PC-3 (cell line): ENCODE results near the gene DENND5B. TPM values are rescaled to one million over a fixed set of nuclear protein-coding genes. Genes with fewer than 3 reads are reported as not detected.

ENCODE experiments used
- ATAC-seq: fragments of 200-7000 bp; cut with Tn5 transposase; 2 replicates; pipeline ENCODE4 v1.9.1; 2020; ENCODE audit warnings: mild to moderate bottlenecking, moderate library complexity
- BruUV-seq: library from RNA; stranded (reverse); fragments of 400-500 nt; replicated peaks from 2 replicates; lab custom pipeline; 2021; lab: Mats Ljungman, UMichigan
- CTCF ChIA-PET: fragments of 300-600 bp; sonication (Branson Sonifier 250); formaldehyde crosslinking; loops from one replicate; lab custom pipeline; 2022; ENCODE audit warnings: antibody characterized with exemption; lab: Charles Lee
- POLR2A ChIA-PET: fragments of 300-600 bp; sonication (Branson Sonifier 250); formaldehyde crosslinking; loops from one replicate; lab custom pipeline; 2022; ENCODE audit warnings: antibody characterized with exemption; ENCODE audit not compliant: unreplicated experiment; lab: Charles Lee
- DNase-seq: peaks from one replicate; pipeline ENCODE4 v3.0.0-alpha.2; 2015
- H2AFZ ChIP-seq: fragments of 300-600 bp; sonication (generic); 2 replicates; pipeline ENCODE4 v1.6.0; 2016; ENCODE audit warnings: antibody characterized with exemption, low read length
- H3F3A ChIP-seq: fragments of 300-600 bp; sonication (generic); one replicate; pipeline ENCODE4 v1.6.0; 2017; ENCODE audit warnings: antibody characterized with exemption, low read length, control low read depth, mild to moderate bottlenecking; ENCODE audit not compliant: unreplicated experiment
- H3K27ac ChIP-seq: fragments of 300-600 bp; sonication (generic); 2 replicates; pipeline ENCODE4 v1.5.1; 2016; ENCODE audit warnings: mild to moderate bottlenecking, low read length
- H3K27me3 ChIP-seq: fragments of 300-600 bp; sonication (generic); 2 replicates; pipeline ENCODE4 v1.6.1; 2016; ENCODE audit warnings: low read length, mixed read lengths
- H3K36me3 ChIP-seq: fragments of 300-600 bp; sonication (generic); 2 replicates; pipeline ENCODE4 v1.6.1; 2016; ENCODE audit warnings: low read depth, mixed run types, low read length, mixed read lengths
- H3K4me1 ChIP-seq: fragments of 300-600 bp; sonication (generic); 2 replicates; pipeline ENCODE4 v1.5.1; 2016; ENCODE audit warnings: low read length; ENCODE audit not compliant: insufficient read depth
- H3K4me2 ChIP-seq: fragments of 300-600 bp; sonication (generic); 2 replicates; pipeline ENCODE4 v1.6.0; 2016; ENCODE audit warnings: low read length
- H3K4me3 ChIP-seq: fragments of 300-600 bp; sonication (generic); 2 replicates; pipeline ENCODE4 v1.5.1; 2016; ENCODE audit warnings: mild to moderate bottlenecking, low read length, mixed read lengths
- H3K79me2 ChIP-seq: fragments of 300-600 bp; sonication (generic); 2 replicates; pipeline ENCODE4 v1.6.1; 2017; ENCODE audit warnings: low read length, mixed read lengths
- H3K9ac ChIP-seq: fragments of 300-600 bp; sonication (generic); 2 replicates; pipeline ENCODE4 v1.6.0; 2016; ENCODE audit warnings: mild to moderate bottlenecking, low read length
- H3K9me2 ChIP-seq: fragments of 300-600 bp; sonication (generic); replicated peaks from 2 replicates; pipeline ENCODE4 v1.6.1; 2016; ENCODE audit warnings: mixed run types, low read length, mixed read lengths
- H3K9me3 ChIP-seq: fragments of 300-600 bp; sonication (generic); 2 replicates; pipeline ENCODE4 v1.6.1; 2016; ENCODE audit warnings: low read length, mixed read lengths
- H4K20me1 ChIP-seq: fragments of 300-600 bp; sonication (generic); 2 replicates; pipeline ENCODE4 v1.6.1; 2016; ENCODE audit warnings: low read length, mixed read lengths
- CTCF ChIP-seq: fragments of 300-600 bp; sonication (generic); conservative IDR thresholded peaks from 2 replicates; pipeline ENCODE4 v1.5.1; 2017; ENCODE audit warnings: antibody characterized with exemption, low read depth, mild to moderate bottlenecking, low read length
- EZH2 ChIP-seq: fragments of 300-600 bp; sonication (generic); IDR thresholded peaks from one replicate; pipeline ENCODE4 v1.6.1; 2017; ENCODE audit warnings: antibody characterized with exemption, mild to moderate bottlenecking, low read length; ENCODE audit not compliant: unreplicated experiment
- EZH2phosphoT487 ChIP-seq: fragments of 300-600 bp; sonication (generic); IDR thresholded peaks from 2 replicates; pipeline ENCODE4 v1.6.1; 2018; ENCODE audit warnings: mild to moderate bottlenecking, antibody characterized with exemption, low read length, borderline replicate concordance
- intact Hi-C: fragments of 100-400 bp; cut with micrococcal nuclease; formaldehyde crosslinking; loops from 2 replicates; pipeline ENCODE4 v1.9.0; 2023
- total RNA-seq: library from RNA; depleted of rRNA; stranded (reverse); fragments of >200 nt; gene quantifications from 2 replicates; pipeline ENCODE4 v1.2.3, GENCODE V29; 2014

DENND5B gene
- total RNA-seq, 1 experiment from 2014 or later = 4.2 TPM

- ATAC-seq (no peak), DNase-seq (no peak)
- CTCF ChIA-PET = no interaction called here
- Histone ChIP-seq H3K9ac (no peak overlapping the region), H2AFZ (peak overlapping the region; percentile 12; the same call in 1 of the 2 replicates), H3K4me2 (no peak overlapping the region), H3K4me1 (no peaks in the 10 kb centered on the region), H3K9me3 (no peaks in the 10 kb centered on the region), H3K36me3 (no peaks in the 10 kb centered on the region), H3K27ac (no peak overlapping the region), H3K4me3 (no peak overlapping the region), H3K27me3 (no peaks in the 10 kb centered on the region), H4K20me1 (no peaks in the 10 kb centered on the region), H3F3A (no peaks in the 10 kb centered on the region), H3K9me2 (no peaks in the 10 kb centered on the region), H3K79me2 (no peaks in the 10 kb centered on the region)
- TF ChIP-seq CTCF (no peak), EZH2phosphoT487 (no peak), EZH2 (no peak)
- POLR2A ChIA-PET = no interaction called here
- intact Hi-C loops = no loop called here
- BruUV-seq = no TSS peak
Measured at GRCh38 chr12:31368666-31369361, 222.1 kb downstream of the DENND5B start.

- Histone ChIP-seq H4K20me1 (no peaks in the 10 kb centered on the region), H3K27me3 (no peaks in the 10 kb centered on the region), H3K27ac (no peak overlapping the region), H3K36me3 (no peaks in the 10 kb centered on the region), H3K4me2 (no peak overlapping the region), H3K79me2 (no peaks in the 10 kb centered on the region), H2AFZ (no peak overlapping the region), H3F3A (no peaks in the 10 kb centered on the region), H3K9ac (no peak overlapping the region), H3K4me3 (no peak overlapping the region), H3K4me1 (peaks cover 8% of the 10 kb centered on the region), H3K9me3 (no peaks in the 10 kb centered on the region), H3K9me2 (no peaks in the 10 kb centered on the region)
- intact Hi-C loops = no loop called here
- DNase-seq (no peak), ATAC-seq (no peak)
- ChIA-PET POLR2A (no interaction called here), CTCF (no interaction called here)
- TF ChIP-seq EZH2phosphoT487 (no peak), CTCF (no peak), EZH2 (no peak)
- BruUV-seq = no TSS peak
Measured at GRCh38 chr12:31366104-31366621, 224.8 kb downstream of the DENND5B start.

GRCh38 chr12:31363831-31364230 is 227.1 kb downstream of the DENND5B start:
- Histone ChIP-seq H3K4me2 (no peak overlapping the region), H4K20me1 (no peaks in the 10 kb centered on the region), H3K9me2 (no peaks in the 10 kb centered on the region), H3K27ac (no peak overlapping the region), H3K4me3 (no peak overlapping the region), H3K9ac (no peak overlapping the region), H2AFZ (no peak overlapping the region), H3K79me2 (no peaks in the 10 kb centered on the region), H3K9me3 (no peaks in the 10 kb centered on the region), H3K4me1 (peaks cover 8% of the 10 kb centered on the region), H3K27me3 (no peaks in the 10 kb centered on the region), H3F3A (no peaks in the 10 kb centered on the region), H3K36me3 (no peaks in the 10 kb centered on the region)
- TF ChIP-seq EZH2phosphoT487 (no peak), CTCF (no peak), EZH2 (no peak)
- ChIA-PET POLR2A (no interaction called here), CTCF (no interaction called here)
- intact Hi-C loops = loop anchor here (1.0 kb wide), 1 partner anchor 113 kb away; no protein-coding TSS in a partner anchor
- BruUV-seq = no TSS peak
- DNase-seq (no peak), ATAC-seq (no peak)
